DOHH2 (cell line): ENCODE results near the gene NAPEPLD.
"Not testable (repeated sequence)": the region's sequence is repeated elsewhere in the genome, so short reads cannot be mapped to it uniquely, and the experiment has no call there.

Experiments used
- H3F3A ChIP-seq: fragments of 200-600 bp; sonication (generic), shearing (Covaris generic); 2 replicates; pipeline ENCODE4 v1.6.0; 2016; ENCODE audit warnings: antibody characterized with exemption, mild to moderate bottlenecking; ENCODE audit not compliant: control insufficient read depth, insufficient read depth
- H3K27ac ChIP-seq: fragments of 200-600 bp; sonication (generic); 2 replicates; pipeline ENCODE4 v1.5.1; 2014; ENCODE audit warnings: low read depth, mild to moderate bottlenecking, low read length, moderate library complexity
- H3K27me3 ChIP-seq: fragments of 200-600 bp; sonication (generic); 2 replicates; pipeline ENCODE4 v1.6.1; 2014; ENCODE audit warnings: mild to moderate bottlenecking, low read length, mixed read lengths; ENCODE audit not compliant: control insufficient read depth
- H3K36me3 ChIP-seq: fragments of 200-600 bp; sonication (generic); 2 replicates; pipeline ENCODE4 v1.6.1; 2014; ENCODE audit warnings: mild to moderate bottlenecking, low read length, moderate library complexity, mixed read lengths; ENCODE audit not compliant: control insufficient read depth
- H3K4me1 ChIP-seq: fragments of 200-600 bp; sonication (generic); 2 replicates; pipeline ENCODE4 v1.6.1; 2014; ENCODE audit warnings: mild to moderate bottlenecking, low read length, mixed read lengths; ENCODE audit not compliant: control insufficient read depth
- H3K4me2 ChIP-seq: fragments of 200-600 bp; sonication (generic); 2 replicates; pipeline ENCODE4 v1.6.0; 2014; ENCODE audit warnings: mild to moderate bottlenecking, low read length, moderate library complexity
- H3K4me3 ChIP-seq: fragments of 200-600 bp; sonication (generic); 2 replicates; pipeline ENCODE4 v1.5.1; 2014; ENCODE audit warnings: mild to moderate bottlenecking, low read length, mixed read lengths
- H3K79me2 ChIP-seq: fragments of 200-600 bp; sonication (generic); 2 replicates; pipeline ENCODE4 v1.6.1; 2014; ENCODE audit warnings: mild to moderate bottlenecking, low read length, mixed read lengths; ENCODE audit not compliant: control insufficient read depth
- H3K9me2 ChIP-seq: fragments of 200-600 bp; sonication (generic); replicated peaks from 2 replicates; pipeline ENCODE4 v1.6.1; 2014; ENCODE audit warnings: mild to moderate bottlenecking, low read length, mixed read lengths; ENCODE audit not compliant: control insufficient read depth
- H3K9me3 ChIP-seq: fragments of 200-600 bp; sonication (generic); 2 replicates; pipeline ENCODE4 v1.6.1; 2014; ENCODE audit warnings: antibody characterized with exemption, low read length, mixed read lengths; ENCODE audit not compliant: control insufficient read depth, insufficient read depth
- H4K20me1 ChIP-seq: fragments of 200-600 bp; sonication (generic); 2 replicates; pipeline ENCODE4 v1.6.0; 2014; ENCODE audit warnings: low read depth, mild to moderate bottlenecking, antibody characterized with exemption, low read length, moderate library complexity; ENCODE audit not compliant: control insufficient read depth, insufficient read depth
- CTCF ChIP-seq: fragments of 200-600 bp; sonication (generic); IDR thresholded peaks from one replicate; pipeline ENCODE4 v1.5.1; 2014; ENCODE audit warnings: antibody characterized with exemption, mild to moderate bottlenecking, low read depth, low read length; ENCODE audit not compliant: poor library complexity, severe bottlenecking
- EZH2phosphoT487 ChIP-seq: fragments of 200-600 bp; sonication (generic); IDR thresholded peaks from 2 replicates; pipeline ENCODE4 v1.6.1; 2017; ENCODE audit warnings: borderline replicate concordance, mild to moderate bottlenecking, antibody characterized with exemption, low read length, moderate library complexity, mixed read lengths

NAPEPLD gene

GRCh38 chr7:103114576-103115008 lies 34.3 kb downstream of the NAPEPLD start:
- Histone ChIP-seq H4K20me1 (no peaks in the 10 kb centered on the region), H3K27me3 (no peaks in the 10 kb centered on the region), H3K27ac (no peak overlapping the region), H3K9me3 (no peaks in the 10 kb centered on the region), H3K79me2 (no peaks in the 10 kb centered on the region), H3K4me1 (no peaks in the 10 kb centered on the region), H3K9me2 (no peaks in the 10 kb centered on the region), H3K36me3 (peaks cover 42% of the 10 kb centered on the region), H3F3A (no peaks in the 10 kb centered on the region), H3K4me2 (no peak overlapping the region), H3K4me3 (no peak overlapping the region)
- TF ChIP-seq CTCF = no peak
- no peak for TF ChIP-seq EZH2phosphoT487

GRCh38 chr7:103113164-103113563 lies 35.7 kb downstream of the NAPEPLD start:
- Histone ChIP-seq H3F3A (no peaks in the 10 kb centered on the region), H4K20me1 (no peaks in the 10 kb centered on the region), H3K27ac (no peak overlapping the region), H3K4me1 (no peaks in the 10 kb centered on the region), H3K27me3 (no peaks in the 10 kb centered on the region), H3K36me3 (peaks cover 35% of the 10 kb centered on the region), H3K4me2 (no peak overlapping the region), H3K4me3 (no peak overlapping the region), H3K79me2 (no peaks in the 10 kb centered on the region), H3K9me2 (no peaks in the 10 kb centered on the region), H3K9me3 (no peaks in the 10 kb centered on the region)
- TF ChIP-seq EZH2phosphoT487 = no peak
- TF ChIP-seq CTCF = no peak

- not testable (repeated sequence) for H3K4me3 ChIP-seq, H3K4me2 ChIP-seq, H3K79me2 ChIP-seq, H3K9me3 ChIP-seq, H3K27ac ChIP-seq, H3K27me3 ChIP-seq, H4K20me1 ChIP-seq, H3K9me2 ChIP-seq, H3K4me1 ChIP-seq, H3F3A ChIP-seq
- H3K36me3 ChIP-seq = peaks cover 38% of the 10 kb centered on the region
Observed at GRCh38 chr7:103106703-103107070, 42.2 kb downstream of the NAPEPLD start.

GRCh38 chr7:103106005-103106702 lies 42.7 kb downstream of the NAPEPLD start:
- Histone ChIP-seq H3K4me2 (no peak overlapping the region), H3K4me3 (no peak overlapping the region), H3K27me3 (no peaks in the 10 kb centered on the region)

More at GRCh38 chr7:103106005-103106702, 42.7 kb downstream of the NAPEPLD start:
- Histone ChIP-seq H3K27ac (no peak overlapping the region), H3K4me1 (no peaks in the 10 kb centered on the region), H3K9me2 (no peaks in the 10 kb centered on the region), H4K20me1 (no peaks in the 10 kb centered on the region), H3K79me2 (no peaks in the 10 kb centered on the region), H3K9me3 (no peaks in the 10 kb centered on the region), H3F3A (peaks cover 4% of the 10 kb centered on the region; the same call in 1 of the 2 replicates), H3K36me3 (peaks cover 43% of the 10 kb centered on the region)
- TF ChIP-seq EZH2phosphoT487 (no peak), CTCF (no peak)
